Nephron (organoid): Measurements from ENCODE around the gene RAD51D.
A peak's percentile ranks its signal among the peaks of the same experiment; 100 is the strongest.
"Not testable (repeated sequence)": the region's sequence is repeated elsewhere in the genome, so short reads cannot be mapped to it uniquely, and the experiment has no call there.

ENCODE experiments used
- H3K27ac Mint-ChIP-seq, 3 experiments: 2 replicates each; pipeline ENCODE4 v1.8.0; 2020; ENCODE audit warnings: mixed read lengths in 3 of 3, mild to moderate bottlenecking in 2 of 3, moderate library complexity in 1 of 3
- H3K27me3 Mint-ChIP-seq: 2 replicates; pipeline ENCODE4 v1.8.0; 2021; ENCODE audit warnings: low read depth, mild to moderate bottlenecking, moderate library complexity, mixed read lengths
- H3K36me3 Mint-ChIP-seq: 2 replicates; pipeline ENCODE4 v1.8.0; 2020; ENCODE audit warnings: low read depth, mixed read lengths
- H3K4me1 Mint-ChIP-seq: 2 replicates; pipeline ENCODE4 v1.8.0; 2020; ENCODE audit warnings: mixed read lengths
- H3K4me3 Mint-ChIP-seq, 3 experiments: 2 replicates each; pipeline ENCODE4 v1.8.0; 2020; ENCODE audit warnings: mild to moderate bottlenecking in 3 of 3, mixed read lengths in 3 of 3, moderate library complexity in 2 of 3
- H3K9me3 Mint-ChIP-seq: 2 replicates; pipeline ENCODE4 v1.8.0; 2020; ENCODE audit warnings: mixed read lengths
- TF ChIP-seq, protein P1 (sequence below), 3 experiments: fragments of 200-600 bp; sonication (generic); IDR thresholded peaks; one replicate each; pipeline ENCODE4 v1.5.0; 2021; ENCODE audit warnings: antibody characterized with exemption in 3 of 3; ENCODE audit not compliant: unreplicated experiment in 3 of 3

RAD51D gene

DNA sequence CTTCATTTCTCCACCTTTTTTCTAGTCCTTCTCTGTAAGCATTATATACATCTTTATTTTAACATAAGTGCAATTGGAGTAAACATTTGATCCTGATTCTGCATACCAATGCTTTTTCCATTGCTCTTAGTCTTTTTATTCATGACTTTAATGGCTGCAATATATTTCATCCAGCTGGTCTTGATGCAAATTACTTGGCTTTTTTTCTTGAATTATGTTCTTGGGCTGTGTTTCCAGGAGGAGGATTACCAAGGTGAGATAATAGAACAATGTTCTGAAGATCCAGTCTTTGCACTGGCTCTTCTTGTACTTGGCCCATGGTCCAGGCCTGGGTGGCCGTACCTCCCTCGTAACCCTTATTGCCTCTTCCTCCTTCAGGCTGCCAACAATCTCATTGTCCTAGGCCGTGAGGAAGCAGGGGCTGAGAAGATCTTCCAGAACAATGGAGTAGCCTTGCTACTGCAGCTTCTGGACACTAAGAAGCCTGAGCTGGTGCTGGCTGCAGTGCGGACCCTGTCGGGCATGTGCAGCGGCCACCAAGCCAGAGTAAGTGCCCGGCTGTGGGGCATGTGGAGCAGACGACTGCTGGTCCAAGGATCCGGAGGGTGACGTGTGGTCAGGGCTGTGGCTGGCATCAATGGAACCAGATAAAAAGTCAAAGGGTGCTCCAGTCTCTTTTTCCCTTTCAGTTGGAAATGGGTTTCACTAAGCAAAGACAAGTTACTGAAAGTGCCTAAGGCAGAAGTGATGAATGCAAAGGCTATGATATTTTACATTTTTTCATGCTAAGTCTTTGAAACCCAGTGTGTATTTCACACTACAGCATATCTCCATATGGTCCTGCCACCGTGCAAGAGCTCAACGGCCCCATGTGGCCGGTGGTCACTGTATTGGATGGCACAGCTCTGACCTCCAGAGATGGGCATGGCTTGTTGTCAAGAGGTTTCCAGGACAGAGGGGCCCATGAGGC, 34.8 kb upstream of the RAD51D start:
- Mint-ChIP-seq H3K4me3 (no peak overlapping the region), H3K9me3 (no peaks in the 10 kb centered on the region), H3K27ac (no peak overlapping the region), H3K36me3 (no peaks in the 10 kb centered on the region), H3K27me3 (no peaks in the 10 kb centered on the region), H3K4me1 (no peaks in the 10 kb centered on the region)
- TF ChIP-seq, protein P1, sequence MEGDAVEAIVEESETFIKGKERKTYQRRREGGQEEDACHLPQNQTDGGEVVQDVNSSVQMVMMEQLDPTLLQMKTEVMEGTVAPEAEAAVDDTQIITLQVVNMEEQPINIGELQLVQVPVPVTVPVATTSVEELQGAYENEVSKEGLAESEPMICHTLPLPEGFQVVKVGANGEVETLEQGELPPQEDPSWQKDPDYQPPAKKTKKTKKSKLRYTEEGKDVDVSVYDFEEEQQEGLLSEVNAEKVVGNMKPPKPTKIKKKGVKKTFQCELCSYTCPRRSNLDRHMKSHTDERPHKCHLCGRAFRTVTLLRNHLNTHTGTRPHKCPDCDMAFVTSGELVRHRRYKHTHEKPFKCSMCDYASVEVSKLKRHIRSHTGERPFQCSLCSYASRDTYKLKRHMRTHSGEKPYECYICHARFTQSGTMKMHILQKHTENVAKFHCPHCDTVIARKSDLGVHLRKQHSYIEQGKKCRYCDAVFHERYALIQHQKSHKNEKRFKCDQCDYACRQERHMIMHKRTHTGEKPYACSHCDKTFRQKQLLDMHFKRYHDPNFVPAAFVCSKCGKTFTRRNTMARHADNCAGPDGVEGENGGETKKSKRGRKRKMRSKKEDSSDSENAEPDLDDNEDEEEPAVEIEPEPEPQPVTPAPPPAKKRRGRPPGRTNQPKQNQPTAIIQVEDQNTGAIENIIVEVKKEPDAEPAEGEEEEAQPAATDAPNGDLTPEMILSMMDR (IDR thresholded peaks at IDR 0.05; ENCODE audit: unreplicated experiment in 3 of 3): no peak

DNA sequence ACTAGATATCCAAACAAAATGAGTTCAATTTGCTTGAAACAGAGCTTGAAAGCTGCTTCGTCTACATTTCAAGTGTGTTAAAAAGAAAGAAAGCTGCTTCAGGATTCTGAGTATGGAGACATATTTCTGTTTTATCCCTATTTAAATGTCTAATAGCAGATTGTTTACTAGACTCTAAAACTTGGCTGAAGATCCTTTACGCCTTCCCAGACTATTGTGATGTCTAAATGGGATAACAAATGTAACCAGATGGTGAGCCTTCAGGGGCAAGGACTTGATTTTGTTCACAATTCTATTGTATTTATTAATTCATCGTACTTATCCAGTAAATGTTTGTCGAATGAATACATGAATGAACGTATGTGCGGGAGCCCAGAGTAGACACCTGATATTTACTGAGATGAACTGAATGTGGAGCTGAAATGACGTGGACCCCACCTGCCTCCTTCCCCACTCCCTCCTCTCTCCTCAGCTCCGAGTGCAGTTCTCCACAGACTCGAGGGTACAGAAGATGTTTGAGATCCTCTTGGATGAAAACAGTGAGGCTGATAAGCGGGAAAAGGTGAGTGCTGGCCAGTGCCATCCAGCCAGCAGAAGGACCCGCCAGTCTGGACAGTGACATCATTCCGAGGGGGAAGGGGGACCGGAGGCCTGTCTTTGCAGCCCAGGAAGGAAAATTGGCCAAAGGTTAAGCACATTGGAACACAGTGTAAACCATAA, 32.9 kb upstream of the RAD51D start:
- Mint-ChIP-seq H3K27ac (no peak overlapping the region), H3K27me3 (no peaks in the 10 kb centered on the region), H3K4me1 (no peaks in the 10 kb centered on the region), H3K36me3 (no peaks in the 10 kb centered on the region), H3K4me3 (peak overlapping the region in 1 of 3 experiments; percentile 39), H3K9me3 (no peaks in the 10 kb centered on the region)
- TF ChIP-seq, protein P1 (IDR thresholded peaks at IDR 0.05; ENCODE audit: unreplicated experiment in 3 of 3): no peak

DNA sequence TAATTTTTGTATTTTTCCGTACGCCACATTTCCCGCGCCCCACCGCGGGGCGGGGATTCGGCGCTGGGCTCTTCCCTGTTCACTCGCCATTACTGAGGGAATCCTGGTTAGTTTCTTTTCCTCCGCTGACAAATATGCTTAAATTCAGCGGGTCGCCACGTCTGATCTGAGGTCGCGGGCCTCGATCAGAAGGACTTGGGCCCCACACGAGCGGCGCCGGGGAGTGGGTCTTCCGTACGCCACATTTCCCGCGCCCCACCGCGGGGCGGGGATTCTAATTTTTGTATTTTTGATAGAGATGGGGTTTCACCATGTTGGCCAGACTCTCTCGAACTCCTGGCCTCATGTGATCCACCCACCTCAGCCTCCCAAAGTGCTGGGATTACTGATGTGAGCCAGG, 31.4 kb upstream of the RAD51D start:
- H3K4me3 Mint-ChIP-seq: peak overlapping the region in 1 of 3 experiments; percentile 63
- not testable (repeated sequence) for H3K27ac Mint-ChIP-seq, H3K4me1 Mint-ChIP-seq, H3K9me3 Mint-ChIP-seq, H3K36me3 Mint-ChIP-seq, H3K27me3 Mint-ChIP-seq

DNA sequence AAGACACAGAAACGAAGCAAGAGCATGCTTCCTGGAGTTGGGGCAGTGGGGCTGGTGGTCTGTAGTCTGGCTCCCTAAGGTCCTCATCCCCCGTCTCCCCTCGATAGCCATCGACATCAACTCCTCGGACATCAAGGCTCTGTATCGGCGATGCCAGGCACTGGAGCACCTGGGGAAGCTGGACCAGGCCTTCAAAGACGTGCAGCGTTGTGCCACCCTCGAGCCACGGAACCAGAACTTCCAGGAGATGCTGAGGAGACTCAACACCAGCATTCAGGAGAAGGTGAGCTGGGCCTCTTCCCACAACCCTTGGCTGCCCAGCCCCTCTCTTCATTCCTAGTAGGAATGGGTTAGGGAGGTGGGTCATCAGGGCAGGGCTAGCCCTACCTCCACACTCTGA, 30.3 kb upstream of the RAD51D start:
- Mint-ChIP-seq H3K4me3 (peak overlapping the region in 2 of 3 experiments; percentile 38 to 97), H3K36me3 (no peaks in the 10 kb centered on the region), H3K27ac (no peak overlapping the region), H3K9me3 (no peaks in the 10 kb centered on the region), H3K4me1 (peaks cover 9% of the 10 kb centered on the region), H3K27me3 (no peaks in the 10 kb centered on the region)
- TF ChIP-seq, protein P1 (IDR thresholded peaks at IDR 0.05; ENCODE audit: unreplicated experiment in 3 of 3): no peak

DNA sequence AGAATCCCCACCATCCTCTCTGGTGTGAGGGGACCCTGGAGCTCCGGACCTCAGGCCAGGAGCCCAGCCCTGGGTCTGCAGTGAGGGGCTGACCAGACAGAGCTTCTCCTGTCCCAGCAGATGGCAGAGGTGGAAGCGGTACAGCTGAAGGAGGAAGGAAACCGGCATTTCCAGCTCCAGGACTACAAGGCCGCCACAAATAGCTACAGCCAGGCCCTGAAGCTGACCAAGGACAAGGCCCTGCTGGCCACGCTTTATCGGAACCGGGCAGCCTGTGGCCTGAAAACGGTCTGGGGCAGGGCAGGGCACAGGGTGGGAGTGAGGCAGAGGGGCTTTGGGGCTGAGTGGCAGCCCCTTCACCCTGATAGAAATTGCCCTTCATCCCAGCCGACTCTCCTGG, 28.5 kb upstream of the RAD51D start:
- H3K27me3 Mint-ChIP-seq: peaks cover 11% of the 10 kb centered on the region

More for the DNA sequence above, 28.5 kb upstream of the RAD51D start:
- Mint-ChIP-seq H3K4me3 (peak overlapping the region; percentile 62 to 97 (median 87)), H3K36me3 (no peaks in the 10 kb centered on the region), H3K27ac (peak overlapping the region in 1 of 3 experiments; percentile 76), H3K9me3 (no peaks in the 10 kb centered on the region), H3K4me1 (peaks cover 16% of the 10 kb centered on the region)
- TF ChIP-seq, protein P1 (IDR thresholded peaks at IDR 0.05; ENCODE audit: unreplicated experiment in 3 of 3): no peak
